ENCODE measurements around the gene GHR.

Gene GHR

GRCh38 chr5:42461033-42461432 lies 37.8 kb downstream of the GHR start:
- Histone ChIP-seq H3K27ac (ENCODE audit: low read depth in 2 of 2, low read length in 2 of 2) (no peak overlapping the region), H3K9me3 (ENCODE audit: control insufficient read depth in 2 of 2, low read length in 2 of 2) (no peaks in the 10 kb centered on the region), H3K4me3 (ENCODE audit: low read length in 2 of 2) (no peak overlapping the region), H3K36me3 (ENCODE audit: control insufficient read depth in 2 of 2, insufficient read depth in 2 of 2, low read length in 2 of 2) (no peaks in the 10 kb centered on the region), H3K27me3 (ENCODE audit: control insufficient read depth in 2 of 2, insufficient read depth in 2 of 2, low read length in 2 of 2) (no peaks in the 10 kb centered on the region), H3K4me1 (ENCODE audit: control insufficient read depth in 2 of 2, insufficient read depth in 2 of 2, low read length in 2 of 2) (no peaks in the 10 kb centered on the region), H3K9ac (ENCODE audit: low read depth in 1 of 2, low read length in 2 of 2) (no peak overlapping the region)

GRCh38 chr5:42461507-42461906 lies 38.3 kb downstream of the GHR start:
- no peak overlapping the region for H3K27ac ChIP-seq (ENCODE audit: low read depth in 2 of 2, low read length in 2 of 2)
- no peak overlapping the region for H3K9ac ChIP-seq (ENCODE audit: low read depth in 1 of 2, low read length in 2 of 2)
- no peaks in the 10 kb centered on the region for H3K27me3 ChIP-seq (ENCODE audit: control insufficient read depth in 2 of 2, insufficient read depth in 2 of 2, low read length in 2 of 2)
- no peaks in the 10 kb centered on the region for H3K9me3 ChIP-seq (ENCODE audit: control insufficient read depth in 2 of 2, low read length in 2 of 2)
- H3K4me3 ChIP-seq (ENCODE audit: low read length in 2 of 2) = no peak overlapping the region
- H3K4me1 ChIP-seq (ENCODE audit: control insufficient read depth in 2 of 2, insufficient read depth in 2 of 2, low read length in 2 of 2) = no peaks in the 10 kb centered on the region
- no peaks in the 10 kb centered on the region for H3K36me3 ChIP-seq (ENCODE audit: control insufficient read depth in 2 of 2, insufficient read depth in 2 of 2, low read length in 2 of 2)

- Histone ChIP-seq H3K27ac (ENCODE audit: low read depth in 2 of 2, low read length in 2 of 2) (no peak overlapping the region), H3K9me3 (ENCODE audit: control insufficient read depth in 2 of 2, low read length in 2 of 2) (no peaks in the 10 kb centered on the region), H3K9ac (ENCODE audit: low read depth in 1 of 2, low read length in 2 of 2) (no peak overlapping the region), H3K4me1 (ENCODE audit: control insufficient read depth in 2 of 2, insufficient read depth in 2 of 2, low read length in 2 of 2) (no peaks in the 10 kb centered on the region), H3K36me3 (ENCODE audit: control insufficient read depth in 2 of 2, insufficient read depth in 2 of 2, low read length in 2 of 2) (no peaks in the 10 kb centered on the region), H3K27me3 (ENCODE audit: control insufficient read depth in 2 of 2, insufficient read depth in 2 of 2, low read length in 2 of 2) (no peaks in the 10 kb centered on the region), H3K4me3 (ENCODE audit: low read length in 2 of 2) (no peak overlapping the region)
These were observed 38.8 kb downstream of the GHR start for GRCh38 chr5:42462083-42462482.

GRCh38 chr5:42467572-42467971 lies 44.3 kb downstream of the GHR start:
- Histone ChIP-seq H3K9me3 (ENCODE audit: control insufficient read depth in 2 of 2, low read length in 2 of 2) (no peaks in the 10 kb centered on the region), H3K4me1 (ENCODE audit: control insufficient read depth in 2 of 2, insufficient read depth in 2 of 2, low read length in 2 of 2) (no peaks in the 10 kb centered on the region), H3K4me3 (ENCODE audit: low read length in 2 of 2) (no peak overlapping the region), H3K9ac (ENCODE audit: low read depth in 1 of 2, low read length in 2 of 2) (no peak overlapping the region), H3K27me3 (ENCODE audit: control insufficient read depth in 2 of 2, insufficient read depth in 2 of 2, low read length in 2 of 2) (no peaks in the 10 kb centered on the region), H3K36me3 (ENCODE audit: control insufficient read depth in 2 of 2, insufficient read depth in 2 of 2, low read length in 2 of 2) (no peaks in the 10 kb centered on the region), H3K27ac (ENCODE audit: low read depth in 2 of 2, low read length in 2 of 2) (no peak overlapping the region)

- Histone ChIP-seq H3K9me3 (ENCODE audit: control insufficient read depth in 2 of 2, low read length in 2 of 2) (no peaks in the 10 kb centered on the region), H3K9ac (ENCODE audit: low read depth in 1 of 2, low read length in 2 of 2) (no peak overlapping the region), H3K4me1 (ENCODE audit: control insufficient read depth in 2 of 2, insufficient read depth in 2 of 2, low read length in 2 of 2) (no peaks in the 10 kb centered on the region), H3K27ac (ENCODE audit: low read depth in 2 of 2, low read length in 2 of 2) (no peak overlapping the region), H3K27me3 (ENCODE audit: control insufficient read depth in 2 of 2, insufficient read depth in 2 of 2, low read length in 2 of 2) (no peaks in the 10 kb centered on the region), H3K4me3 (ENCODE audit: low read length in 2 of 2) (no peak overlapping the region), H3K36me3 (ENCODE audit: control insufficient read depth in 2 of 2, insufficient read depth in 2 of 2, low read length in 2 of 2) (no peaks in the 10 kb centered on the region)
These were observed 44.8 kb downstream of the GHR start for GRCh38 chr5:42467981-42468524.

GRCh38 chr5:42483472-42484154 lies 60.4 kb downstream of the GHR start:
- Histone ChIP-seq H3K27me3 (ENCODE audit: control insufficient read depth in 2 of 2, insufficient read depth in 2 of 2, low read length in 2 of 2) (no peaks in the 10 kb centered on the region), H3K27ac (ENCODE audit: low read depth in 2 of 2, low read length in 2 of 2) (no peak overlapping the region), H3K9me3 (ENCODE audit: control insufficient read depth in 2 of 2, low read length in 2 of 2) (no peaks in the 10 kb centered on the region), H3K9ac (ENCODE audit: low read depth in 1 of 2, low read length in 2 of 2) (no peak overlapping the region), H3K4me3 (ENCODE audit: low read length in 2 of 2) (no peak overlapping the region), H3K36me3 (ENCODE audit: control insufficient read depth in 2 of 2, insufficient read depth in 2 of 2, low read length in 2 of 2) (no peaks in the 10 kb centered on the region), H3K4me1 (ENCODE audit: control insufficient read depth in 2 of 2, insufficient read depth in 2 of 2, low read length in 2 of 2) (no peaks in the 10 kb centered on the region)

- no peaks in the 10 kb centered on the region for H3K9me3 ChIP-seq (ENCODE audit: control insufficient read depth in 2 of 2, low read length in 2 of 2)
- no peaks in the 10 kb centered on the region for H3K36me3 ChIP-seq (ENCODE audit: control insufficient read depth in 2 of 2, insufficient read depth in 2 of 2, low read length in 2 of 2)
- H3K4me1 ChIP-seq (ENCODE audit: control insufficient read depth in 2 of 2, insufficient read depth in 2 of 2, low read length in 2 of 2) = no peaks in the 10 kb centered on the region
- no peaks in the 10 kb centered on the region for H3K27me3 ChIP-seq (ENCODE audit: control insufficient read depth in 2 of 2, insufficient read depth in 2 of 2, low read length in 2 of 2)
- no peak overlapping the region for H3K27ac ChIP-seq (ENCODE audit: low read depth in 2 of 2, low read length in 2 of 2)
- H3K9ac ChIP-seq (ENCODE audit: low read depth in 1 of 2, low read length in 2 of 2) = no peak overlapping the region
- H3K4me3 ChIP-seq (ENCODE audit: low read length in 2 of 2) = no peak overlapping the region
These were observed 63.8 kb downstream of the GHR start for GRCh38 chr5:42487077-42487476.

GRCh38 chr5:42487821-42488220 lies 64.6 kb downstream of the GHR start:
- Histone ChIP-seq H3K27me3 (ENCODE audit: control insufficient read depth in 2 of 2, insufficient read depth in 2 of 2, low read length in 2 of 2) (no peaks in the 10 kb centered on the region), H3K4me1 (ENCODE audit: control insufficient read depth in 2 of 2, insufficient read depth in 2 of 2, low read length in 2 of 2) (no peaks in the 10 kb centered on the region), H3K4me3 (ENCODE audit: low read length in 2 of 2) (no peak overlapping the region), H3K9me3 (ENCODE audit: control insufficient read depth in 2 of 2, low read length in 2 of 2) (no peaks in the 10 kb centered on the region), H3K27ac (ENCODE audit: low read depth in 2 of 2, low read length in 2 of 2) (no peak overlapping the region), H3K36me3 (ENCODE audit: control insufficient read depth in 2 of 2, insufficient read depth in 2 of 2, low read length in 2 of 2) (no peaks in the 10 kb centered on the region), H3K9ac (ENCODE audit: low read depth in 1 of 2, low read length in 2 of 2) (no peak overlapping the region)

- Histone ChIP-seq H3K4me3 (ENCODE audit: low read length in 2 of 2) (no peak overlapping the region), H3K9me3 (ENCODE audit: control insufficient read depth in 2 of 2, low read length in 2 of 2) (no peaks in the 10 kb centered on the region), H3K9ac (ENCODE audit: low read depth in 1 of 2, low read length in 2 of 2) (no peak overlapping the region), H3K27me3 (ENCODE audit: control insufficient read depth in 2 of 2, insufficient read depth in 2 of 2, low read length in 2 of 2) (no peaks in the 10 kb centered on the region), H3K36me3 (ENCODE audit: control insufficient read depth in 2 of 2, insufficient read depth in 2 of 2, low read length in 2 of 2) (no peaks in the 10 kb centered on the region), H3K27ac (ENCODE audit: low read depth in 2 of 2, low read length in 2 of 2) (no peak overlapping the region), H3K4me1 (ENCODE audit: control insufficient read depth in 2 of 2, insufficient read depth in 2 of 2, low read length in 2 of 2) (no peaks in the 10 kb centered on the region)
These were observed 67.6 kb downstream of the GHR start for GRCh38 chr5:42490831-42491230.

GRCh38 chr5:42491699-42492098 lies 68.5 kb downstream of the GHR start:
- Histone ChIP-seq H3K9me3 (ENCODE audit: control insufficient read depth in 2 of 2, low read length in 2 of 2) (no peaks in the 10 kb centered on the region), H3K36me3 (ENCODE audit: control insufficient read depth in 2 of 2, insufficient read depth in 2 of 2, low read length in 2 of 2) (no peaks in the 10 kb centered on the region), H3K4me3 (ENCODE audit: low read length in 2 of 2) (no peak overlapping the region), H3K4me1 (ENCODE audit: control insufficient read depth in 2 of 2, insufficient read depth in 2 of 2, low read length in 2 of 2) (no peaks in the 10 kb centered on the region), H3K27ac (ENCODE audit: low read depth in 2 of 2, low read length in 2 of 2) (no peak overlapping the region), H3K27me3 (ENCODE audit: control insufficient read depth in 2 of 2, insufficient read depth in 2 of 2, low read length in 2 of 2) (no peaks in the 10 kb centered on the region), H3K9ac (ENCODE audit: low read depth in 1 of 2, low read length in 2 of 2) (no peak overlapping the region)

Measured in mucosa of rectum (tissue), 2 donors.